Peyer's patch (tissue), 4 donors: Measurements from ENCODE around the gene KCNQ1.

Source experiments
- CTCF ChIP-seq, 6 experiments: fragments of 450-650 bp in 4 of 6; fragments of 200-600 bp in 2 of 6; sonication (generic) in 1 of 6; IDR thresholded peaks; one replicate each; pipeline ENCODE4 v1.5.1; 2017 to 2019; ENCODE audit warnings: antibody characterized with exemption in 6 of 6, mild to moderate bottlenecking in 3 of 6, moderate library complexity in 1 of 6
- POLR2A ChIP-seq, 2 donors: fragments of 450-650 bp; IDR thresholded peaks; one replicate each; pipeline ENCODE4 v1.5.1; 2017; ENCODE audit warnings: antibody characterized with exemption in 2 of 2, mild to moderate bottlenecking in 2 of 2, moderate library complexity in 2 of 2

GRCh38 chr11:2432628-2433071 is 12.2 kb upstream of the KCNQ1 start:
- TF ChIP-seq CTCF (IDR thresholded peaks at IDR 0.05): no peak
- no peak for TF ChIP-seq POLR2A (IDR thresholded peaks at IDR 0.05)
